Bronchial epithelial cell (primary cell): ENCODE results near the gene TMEM147. TPM values are rescaled to one million over a fixed set of nuclear protein-coding genes. Genes with fewer than 3 reads are reported as not detected.

Source experiments
- DNase-seq: peaks from one replicate; pipeline ENCODE4 v3.0.0-alpha.2; 2010; ENCODE audit warnings: low read depth
- FAIRE-seq: peaks from 2 replicates; lab custom pipeline; 2011; peaks lifted over from hg19 to GRCh38; lab: Jason Lieb, UNC
- H3K27me3 ChIP-seq: 2 replicates; pipeline ENCODE4 v1.5.1; 2011; ENCODE audit warnings: low read length; ENCODE audit not compliant: control insufficient read depth, insufficient read depth
- H3K36me3 ChIP-seq: 2 replicates; pipeline ENCODE4 v1.5.1; 2011; ENCODE audit warnings: low read length; ENCODE audit not compliant: control insufficient read depth, insufficient read depth
- H3K4me3 ChIP-seq: 2 replicates; pipeline ENCODE4 v1.5.1; 2011; ENCODE audit warnings: mild to moderate bottlenecking, low read depth, low read length, control low read depth
- CTCF ChIP-seq: IDR thresholded peaks from 2 replicates; pipeline ENCODE4 v1.5.1; 2011; ENCODE audit warnings: mild to moderate bottlenecking, moderate library complexity, low read length, control low read depth, inconsistent platforms; ENCODE audit not compliant: insufficient read depth, severe bottlenecking
- total RNA-seq: library from RNA; depleted of rRNA; stranded (reverse); fragments of >200 nt; gene quantifications from 2 replicates; pipeline ENCODE4 v1.2.1, GENCODE V29; 2014

Gene TMEM147
- total RNA-seq, 1 donor from 2014 or later: 136 TPM

GRCh38 chr19:35531291-35531690 lies 14.1 kb upstream of the TMEM147 start:
- FAIRE-seq: no peak
- no peaks in the 10 kb centered on the region for H3K36me3 ChIP-seq
- H3K27me3 ChIP-seq: peaks cover 5% of the 10 kb centered on the region
- TF ChIP-seq CTCF: no peak
- no peak overlapping the region for H3K4me3 ChIP-seq
- peak; percentile 53 for DNase-seq

GRCh38 chr19:35533201-35533821 lies 12.1 kb upstream of the TMEM147 start, which contains the start of gene GAPDHS:
Gene GAPDHS, plus strand, starts transcription at chr19:35533456. Its CDS starts 72 bp downstream, at chr19:35533528.
- H3K36me3 ChIP-seq: no peaks in the 10 kb centered on the region
- H3K4me3 ChIP-seq: no peak within 1 kb of the TSS
- FAIRE-seq: no peak
- no peak for TF ChIP-seq CTCF
- DNase-seq: no peak
- H3K27me3 ChIP-seq: peaks cover 5% of the 10 kb centered on the region

GRCh38 chr19:35533822-35534392 lies 11.5 kb upstream of the TMEM147 start:
- TF ChIP-seq CTCF: no peak
- H3K27me3 ChIP-seq: peaks cover 5% of the 10 kb centered on the region
- FAIRE-seq (no peak), DNase-seq (no peak)
- H3K4me3 ChIP-seq: no peak overlapping the region
- no peaks in the 10 kb centered on the region for H3K36me3 ChIP-seq

- no peak overlapping the region for H3K4me3 ChIP-seq
- peaks cover 5% of the 10 kb centered on the region for H3K27me3 ChIP-seq
- no peak for FAIRE-seq
- no peak for TF ChIP-seq CTCF
- H3K36me3 ChIP-seq: no peaks in the 10 kb centered on the region
- no peak for DNase-seq
These were observed 10.5 kb upstream of the TMEM147 start for GRCh38 chr19:35534803-35535480.

GRCh38 chr19:35539314-35539713 lies 6.1 kb upstream of the TMEM147 start:
- Histone ChIP-seq H3K4me3 (no peak overlapping the region), H3K27me3 (no peaks in the 10 kb centered on the region), H3K36me3 (peaks cover 4% of the 10 kb centered on the region)
- TF ChIP-seq CTCF: no peak
- FAIRE-seq: no peak
- no peak for DNase-seq
